A549 (cell line): ENCODE measurements around the gene LBX2. TPM values are rescaled to one million over a fixed set of nuclear protein-coding genes. Genes with fewer than 3 reads are reported as not detected.

Experiments
- ATAC-seq, 2 experiments: fragments of 200-7000 bp in 1 of 2; fragments of >200 bp in 1 of 2; cut with Nextera tagmentation in 1 of 2; cut with Tn5 transposase in 1 of 2; 3 replicates each; pipeline versions ENCODE4 v1.8.0 to v1.9.1; 2018 to 2020; ENCODE audit warnings: mild to moderate bottlenecking in 1 of 2, moderate library complexity in 1 of 2
- CTCF ChIA-PET: fragments of 300-600 bp; sonication (Branson Sonifier 250); formaldehyde crosslinking; extraction: SDS; loops from one replicate; lab custom pipeline; 2021; ENCODE audit warnings: antibody characterized with exemption, inconsistent platforms; lab: Yijun Ruan, JAX
- POLR2A ChIA-PET: fragments of 350-600 bp; formaldehyde crosslinking; extraction: SDS; loops from one replicate; lab custom pipeline; 2021; ENCODE audit warnings: antibody characterized with exemption, inconsistent platforms; lab: Yijun Ruan, JAX
- DNase-seq, 2 experiments: peaks; one replicate each; pipeline versions ENCODE4 v3.0.0 to v3.0.0-alpha.2; 2011 to 2016; ENCODE audit warnings: low read depth in 1 of 2, low spot score in 1 of 2
- FAIRE-seq: peaks from 2 replicates; lab custom pipeline; 2011; peaks lifted over from hg19 to GRCh38; lab: Jason Lieb, UNC
- H3K27ac ChIP-seq, 2 experiments: fragments of >200 bp; sonication (Bioruptor Twin); formaldehyde crosslinking; 3 replicates each; pipeline ENCODE4 v1.5.1; 2016 to 2017
- H3K4me1 ChIP-seq: fragments of >200 bp; sonication (Bioruptor Twin); formaldehyde crosslinking; 3 replicates; pipeline ENCODE4 v1.6.1; 2016
- H3K4me2 ChIP-seq: fragments of >200 bp; sonication (Bioruptor Twin); formaldehyde crosslinking; 3 replicates; pipeline ENCODE4 v1.6.1; 2016
- H3K4me3 ChIP-seq: fragments of >200 bp; sonication (Bioruptor Twin); formaldehyde crosslinking; 3 replicates; pipeline ENCODE4 v1.5.1; 2016
- H3K9me3 ChIP-seq: fragments of >200 bp; sonication (Bioruptor Twin); formaldehyde crosslinking; 3 replicates; pipeline ENCODE4 v1.6.1; 2016
- BHLHE40 ChIP-seq: IDR thresholded peaks from 2 replicates; pipeline ENCODE4 v1.6.1; 2012; ENCODE audit warnings: low read depth, low read length, inconsistent platforms
- CTCF ChIP-seq: fragments of >200 bp; sonication (Bioruptor Twin); formaldehyde crosslinking; IDR thresholded peaks from 3 replicates; pipeline ENCODE4 v1.5.1; 2016
- EHF ChIP-seq: fragments of 250-450 bp; sonication (Bioruptor Pico); IDR thresholded peaks from 2 replicates; pipeline ENCODE4 v1.5.0; 2020; ENCODE audit warnings: mild to moderate bottlenecking
- EHMT2 ChIP-seq: fragments of 200-600 bp; sonication (generic); IDR thresholded peaks from 2 replicates; pipeline ENCODE4 v1.6.1; 2016; ENCODE audit warnings: antibody characterized with exemption, low read depth, mild to moderate bottlenecking, moderate library complexity
- ESRRA ChIP-seq: fragments of 150-350 bp; IDR thresholded peaks from 2 replicates; pipeline ENCODE4 v1.6.1; 2014; ENCODE audit warnings: mild to moderate bottlenecking, low read length, borderline replicate concordance
- HDAC2 ChIP-seq: fragments of 200-600 bp; sonication (generic); IDR thresholded peaks from 2 replicates; pipeline ENCODE4 v1.6.1; 2016
- HES2 ChIP-seq: fragments of >200 bp; sonication (Bioruptor Twin); formaldehyde crosslinking; IDR thresholded peaks from 2 replicates; pipeline ENCODE4 v1.6.1; 2016
- HMGXB4 ChIP-seq: fragments of 250-450 bp; sonication (Bioruptor Pico); IDR thresholded peaks from 2 replicates; pipeline ENCODE4 v1.5.0; 2021; ENCODE audit warnings: mild to moderate bottlenecking, moderate library complexity, borderline replicate concordance
- MAZ ChIP-seq: fragments of 150-350 bp; IDR thresholded peaks from 2 replicates; pipeline ENCODE4 v1.6.1; 2014; ENCODE audit warnings: antibody characterized with exemption, low read depth, low read length, borderline replicate concordance
- NR3C1 ChIP-seq: fragments of >200 bp; sonication (Bioruptor Twin); formaldehyde crosslinking; IDR thresholded peaks from 3 replicates; pipeline ENCODE4 v1.6.1; 2017
- POLR2AphosphoS2 ChIP-seq: conservative IDR thresholded peaks from 2 replicates; pipeline ENCODE4 v1.6.1; 2012; ENCODE audit warnings: low read length, improper control_type of control experiment, inconsistent platforms
- RAD21 ChIP-seq, 2 experiments: fragments of >200 bp in 1 of 2; sonication (Bioruptor Twin) in 1 of 2; formaldehyde crosslinking in 1 of 2; IDR thresholded peaks in 1 of 2; conservative IDR thresholded peaks in 1 of 2; 2 replicates in 1 of 2; 3 replicates in 1 of 2; pipeline ENCODE4 v1.6.1; 2012 to 2018; ENCODE audit warnings: inconsistent platforms in 1 of 2
- RFX5 ChIP-seq: fragments of 450-650 bp; IDR thresholded peaks from 2 replicates; pipeline ENCODE4 v1.7.1; 2014; ENCODE audit warnings: antibody characterized with exemption, mild to moderate bottlenecking, moderate library complexity
- RNF2 ChIP-seq: fragments of 200-600 bp; sonication (generic); IDR thresholded peaks from 2 replicates; pipeline ENCODE4 v1.6.1; 2016; ENCODE audit warnings: low read depth, mild to moderate bottlenecking, antibody characterized with exemption, moderate library complexity, borderline replicate concordance
- WGBS: methylation state at CpG from one replicate; pipeline ENCODE4 v1.1.6; 2017; ENCODE audit errors: missing lambda C conversion rate; 5-methylcytosine and 5-hydroxymethylcytosine counted together
- polyA plus RNA-seq, 4 experiments: library from polyadenylated mRNA; depleted of rRNA in 3 of 4; stranded (reverse); fragments of >200 nt; fragmentation: RNase III in 1 of 4; extraction: RNeasy Plus Mini Kit Qiagen cat#74134 plus additional on column Dnase treatment in 1 of 4; gene quantifications; 2 replicates in 3 of 4; 3 replicates in 1 of 4; pipeline ENCODE4 v1.2.3, GENCODE V29; 2011 to 2017
- TF ChIP-seq, protein P1 (sequence below): IDR thresholded peaks from 2 replicates; pipeline ENCODE4 v1.6.1; 2012; ENCODE audit warnings: low read depth, borderline replicate concordance
- TF ChIP-seq, protein P2 (sequence below): fragments of 150-350 bp; IDR thresholded peaks from 2 replicates; pipeline ENCODE4 v1.6.1; 2014; ENCODE audit warnings: low read depth, mild to moderate bottlenecking, low read length
- TF ChIP-seq, protein P3 (sequence below): fragments of 450-650 bp; IDR thresholded peaks from 2 replicates; pipeline ENCODE4 v1.6.1; 2014; ENCODE audit warnings: antibody characterized with exemption

Gene LBX2
- polyA plus RNA-seq, 2 of the 4 experiments (the other 2 are of a cell fraction): 0.84 to 2.4 TPM

- Histone ChIP-seq H3K4me3 (no peak overlapping the region), H3K9me3 (no peaks in the 10 kb centered on the region), H3K4me2 (no peak overlapping the region), H3K27ac (no peak overlapping the region), H3K4me1 (no peaks in the 10 kb centered on the region)
- TF ChIP-seq RAD21 (conservative IDR thresholded peaks at IDR 0.05 in 1 of 2, IDR thresholded peaks at IDR 0.05 in 1 of 2): no peak
- no peak for TF ChIP-seq CTCF
- TF ChIP-seq, protein P1, sequence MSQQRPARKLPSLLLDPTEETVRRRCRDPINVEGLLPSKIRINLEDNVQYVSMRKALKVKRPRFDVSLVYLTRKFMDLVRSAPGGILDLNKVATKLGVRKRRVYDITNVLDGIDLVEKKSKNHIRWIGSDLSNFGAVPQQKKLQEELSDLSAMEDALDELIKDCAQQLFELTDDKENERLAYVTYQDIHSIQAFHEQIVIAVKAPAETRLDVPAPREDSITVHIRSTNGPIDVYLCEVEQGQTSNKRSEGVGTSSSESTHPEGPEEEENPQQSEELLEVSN: no peak
- no peak for TF ChIP-seq POLR2AphosphoS2
- WGBS: 90% methylated on average over 1 of the region's 1 CpG
- POLR2A ChIA-PET: interaction anchor here (2.0 kb wide), 1 partner anchor 11 kb away, joined by 8 read pairs; the partner anchor contains the start of gene PCGF1
- DNase-seq: no peak
- FAIRE-seq: no peak
- ATAC-seq: no peak
- CTCF ChIA-PET: interaction anchor here (0.6 to 15.5 kb wide), 4 partner anchors 8 to 92 kb away, joined by 3 to 184 read pairs (median 35); partner anchors contain the start of genes CCDC142 and TTC31
Observed at GRCh38 chr2:74495440-74495839, 4.0 kb downstream of the LBX2 start.

- FAIRE-seq (no peak), DNase-seq (no peak), ATAC-seq (no peak)
- ChIA-PET POLR2A (interaction anchor here (0.8 to 1.0 kb wide), 3 partner anchors 11 to 22 kb away, joined by 3 read pairs; no protein-coding TSS in a partner anchor), CTCF (interaction anchor here (1.4 to 15.5 kb wide), 6 partner anchors 4 to 96 kb away, joined by 7 to 184 read pairs (median 35); partner anchors contain the start of genes CCDC142, LBX2 and TTC31)
- TF ChIP-seq EHF (CRISPR knock-in tag): no peak
- no peak for TF ChIP-seq EHMT2
- TF ChIP-seq HMGXB4: no peak
- no peak for TF ChIP-seq HES2
- TF ChIP-seq, protein P2, sequence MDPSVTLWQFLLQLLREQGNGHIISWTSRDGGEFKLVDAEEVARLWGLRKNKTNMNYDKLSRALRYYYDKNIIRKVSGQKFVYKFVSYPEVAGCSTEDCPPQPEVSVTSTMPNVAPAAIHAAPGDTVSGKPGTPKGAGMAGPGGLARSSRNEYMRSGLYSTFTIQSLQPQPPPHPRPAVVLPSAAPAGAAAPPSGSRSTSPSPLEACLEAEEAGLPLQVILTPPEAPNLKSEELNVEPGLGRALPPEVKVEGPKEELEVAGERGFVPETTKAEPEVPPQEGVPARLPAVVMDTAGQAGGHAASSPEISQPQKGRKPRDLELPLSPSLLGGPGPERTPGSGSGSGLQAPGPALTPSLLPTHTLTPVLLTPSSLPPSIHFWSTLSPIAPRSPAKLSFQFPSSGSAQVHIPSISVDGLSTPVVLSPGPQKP: no peak
- TF ChIP-seq RFX5: no peak
- no peak for TF ChIP-seq MAZ
- TF ChIP-seq ESRRA: no peak
- TF ChIP-seq, protein P3, sequence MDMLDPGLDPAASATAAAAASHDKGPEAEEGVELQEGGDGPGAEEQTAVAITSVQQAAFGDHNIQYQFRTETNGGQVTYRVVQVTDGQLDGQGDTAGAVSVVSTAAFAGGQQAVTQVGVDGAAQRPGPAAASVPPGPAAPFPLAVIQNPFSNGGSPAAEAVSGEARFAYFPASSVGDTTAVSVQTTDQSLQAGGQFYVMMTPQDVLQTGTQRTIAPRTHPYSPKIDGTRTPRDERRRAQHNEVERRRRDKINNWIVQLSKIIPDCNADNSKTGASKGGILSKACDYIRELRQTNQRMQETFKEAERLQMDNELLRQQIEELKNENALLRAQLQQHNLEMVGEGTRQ: no peak
- TF ChIP-seq RNF2: no peak
- no peak for TF ChIP-seq HDAC2
- TF ChIP-seq NR3C1: no peak
- TF ChIP-seq BHLHE40: no peak
- TF ChIP-seq POLR2AphosphoS2: no peak
- 86% methylated on average over 3 of the region's 3 CpGs for WGBS
- Histone ChIP-seq H3K4me1 (no peaks in the 10 kb centered on the region), H3K27ac (no peak overlapping the region), H3K4me3 (no peak overlapping the region), H3K9me3 (no peaks in the 10 kb centered on the region), H3K4me2 (no peak overlapping the region)
Observed at GRCh38 chr2:74493546-74493945, 5.9 kb downstream of the LBX2 start.
